Measurements from ENCODE around the gene C1QTNF5.

DNA sequence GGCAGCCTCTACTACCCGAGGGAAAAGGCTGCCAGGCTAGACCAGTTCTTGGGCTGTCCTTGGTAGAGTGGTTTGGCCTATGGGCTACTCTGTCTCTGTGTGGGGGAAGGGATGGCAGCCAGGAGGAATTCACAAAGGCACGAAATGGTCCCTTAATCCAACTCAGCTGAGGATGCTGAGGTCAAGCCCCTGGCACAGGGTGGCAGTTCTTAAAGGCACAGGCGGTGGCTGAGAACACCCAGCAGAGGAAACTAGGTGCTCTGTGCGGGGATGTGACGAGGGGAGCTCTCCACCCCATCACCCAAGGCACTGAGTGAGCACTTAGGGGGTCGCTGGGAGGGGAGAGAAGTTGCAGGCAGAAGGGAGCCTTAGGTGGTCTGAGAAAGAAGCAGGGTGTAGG is 5.9 kb upstream of the C1QTNF5 start, which contains the start of gene MFRP:
- TF ChIP-seq, protein P1, sequence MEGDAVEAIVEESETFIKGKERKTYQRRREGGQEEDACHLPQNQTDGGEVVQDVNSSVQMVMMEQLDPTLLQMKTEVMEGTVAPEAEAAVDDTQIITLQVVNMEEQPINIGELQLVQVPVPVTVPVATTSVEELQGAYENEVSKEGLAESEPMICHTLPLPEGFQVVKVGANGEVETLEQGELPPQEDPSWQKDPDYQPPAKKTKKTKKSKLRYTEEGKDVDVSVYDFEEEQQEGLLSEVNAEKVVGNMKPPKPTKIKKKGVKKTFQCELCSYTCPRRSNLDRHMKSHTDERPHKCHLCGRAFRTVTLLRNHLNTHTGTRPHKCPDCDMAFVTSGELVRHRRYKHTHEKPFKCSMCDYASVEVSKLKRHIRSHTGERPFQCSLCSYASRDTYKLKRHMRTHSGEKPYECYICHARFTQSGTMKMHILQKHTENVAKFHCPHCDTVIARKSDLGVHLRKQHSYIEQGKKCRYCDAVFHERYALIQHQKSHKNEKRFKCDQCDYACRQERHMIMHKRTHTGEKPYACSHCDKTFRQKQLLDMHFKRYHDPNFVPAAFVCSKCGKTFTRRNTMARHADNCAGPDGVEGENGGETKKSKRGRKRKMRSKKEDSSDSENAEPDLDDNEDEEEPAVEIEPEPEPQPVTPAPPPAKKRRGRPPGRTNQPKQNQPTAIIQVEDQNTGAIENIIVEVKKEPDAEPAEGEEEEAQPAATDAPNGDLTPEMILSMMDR (IDR thresholded peaks at IDR 0.05) = no peak
- no peak for TF ChIP-seq POLR2A (IDR thresholded peaks at IDR 0.05)
